HFF-Myc (cell line): ENCODE results near the gene DDX24.

Source experiments
- DNase-seq: peaks from one replicate; pipeline ENCODE4 v3.0.0-alpha.2; 2011; ENCODE audit warnings: low read depth; ENCODE audit errors: extremely low read depth
- H3K4me3 ChIP-seq: replicated peaks from 2 replicates; pipeline ENCODE4 v1.5.1; 2011; ENCODE audit warnings: low read depth, mild to moderate bottlenecking, control low read depth, low read length
- CTCF ChIP-seq: IDR thresholded peaks from 2 replicates; pipeline ENCODE4 v1.5.1; 2012; ENCODE audit warnings: mild to moderate bottlenecking, low read depth, low read length, control low read depth; ENCODE audit errors: missing control alignments

DDX24 gene

GRCh38 chr14:94042433-94043091 lies 38.4 kb downstream of the DDX24 start:
- TF ChIP-seq CTCF, result no peak
- H3K4me3 ChIP-seq, result no peak overlapping the region
- no peak for DNase-seq

DNA sequence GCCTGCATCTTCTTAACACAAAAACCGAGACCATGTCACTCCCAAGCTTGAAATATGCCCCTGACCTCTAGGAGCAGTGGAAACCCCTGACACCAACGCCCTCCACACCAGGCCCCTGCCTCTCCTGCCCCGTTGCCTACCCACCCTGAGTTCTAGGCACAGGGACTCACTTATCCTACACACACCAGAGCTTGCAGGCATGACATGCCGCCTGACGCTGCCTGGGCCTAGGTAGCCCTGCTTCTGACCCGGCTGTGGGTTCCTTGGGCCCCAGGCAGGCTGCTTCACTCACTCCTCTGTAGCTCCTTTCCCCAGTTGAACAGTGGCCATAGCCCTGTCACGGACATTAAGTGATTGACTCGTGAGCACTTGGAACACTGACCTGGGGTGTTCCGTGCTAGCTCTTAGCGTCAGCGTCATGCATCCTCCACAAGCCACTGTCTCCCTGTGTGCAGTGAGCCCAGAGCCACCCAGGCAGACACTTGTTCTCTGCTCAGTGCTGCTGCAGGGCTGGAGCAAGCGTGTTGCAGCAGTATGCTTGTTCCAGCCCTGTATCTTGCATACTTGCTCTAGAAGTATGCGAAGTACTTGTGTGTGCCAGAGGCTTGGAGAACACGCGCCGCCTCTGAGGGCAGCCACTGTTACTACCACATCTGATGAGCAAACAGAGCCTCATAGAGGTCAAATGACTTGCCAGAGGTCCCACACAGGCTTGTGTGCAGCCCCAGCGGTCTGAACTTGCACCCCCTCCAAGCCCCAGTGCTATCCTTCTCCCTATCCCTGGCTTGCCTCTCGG lies 39.3 kb downstream of the DDX24 start:
- DNase-seq, result no peak
- no peak overlapping the region for H3K4me3 ChIP-seq

GRCh38 chr14:94040796-94041195 lies 40.2 kb downstream of the DDX24 start:
- no peak for TF ChIP-seq CTCF
- no peak overlapping the region for H3K4me3 ChIP-seq
- DNase-seq, result no peak

More for the DNA sequence above, 39.3 kb downstream of the DDX24 start:
- no peak for TF ChIP-seq CTCF

DNA sequence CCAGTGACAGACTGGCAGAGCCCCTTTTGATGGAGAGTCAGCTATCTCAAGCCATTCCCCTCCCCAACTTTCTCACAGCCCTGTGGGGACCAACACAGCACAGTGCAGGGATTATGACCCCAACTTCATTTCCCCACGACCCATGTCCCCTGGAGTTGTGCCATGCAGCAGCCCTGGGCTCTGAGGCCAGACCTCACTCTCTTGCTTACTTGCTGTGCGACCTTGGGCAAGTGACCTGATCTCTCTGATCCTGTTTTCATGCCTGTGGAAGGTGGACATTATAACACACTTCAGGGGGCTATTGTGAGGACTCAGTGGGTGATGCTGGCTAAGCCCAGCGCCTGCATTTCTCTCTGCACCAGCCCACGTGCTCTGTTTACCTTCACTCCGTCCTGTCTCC lies 40.8 kb downstream of the DDX24 start:
- DNase-seq, result no peak
- TF ChIP-seq CTCF, result no peak

DNA sequence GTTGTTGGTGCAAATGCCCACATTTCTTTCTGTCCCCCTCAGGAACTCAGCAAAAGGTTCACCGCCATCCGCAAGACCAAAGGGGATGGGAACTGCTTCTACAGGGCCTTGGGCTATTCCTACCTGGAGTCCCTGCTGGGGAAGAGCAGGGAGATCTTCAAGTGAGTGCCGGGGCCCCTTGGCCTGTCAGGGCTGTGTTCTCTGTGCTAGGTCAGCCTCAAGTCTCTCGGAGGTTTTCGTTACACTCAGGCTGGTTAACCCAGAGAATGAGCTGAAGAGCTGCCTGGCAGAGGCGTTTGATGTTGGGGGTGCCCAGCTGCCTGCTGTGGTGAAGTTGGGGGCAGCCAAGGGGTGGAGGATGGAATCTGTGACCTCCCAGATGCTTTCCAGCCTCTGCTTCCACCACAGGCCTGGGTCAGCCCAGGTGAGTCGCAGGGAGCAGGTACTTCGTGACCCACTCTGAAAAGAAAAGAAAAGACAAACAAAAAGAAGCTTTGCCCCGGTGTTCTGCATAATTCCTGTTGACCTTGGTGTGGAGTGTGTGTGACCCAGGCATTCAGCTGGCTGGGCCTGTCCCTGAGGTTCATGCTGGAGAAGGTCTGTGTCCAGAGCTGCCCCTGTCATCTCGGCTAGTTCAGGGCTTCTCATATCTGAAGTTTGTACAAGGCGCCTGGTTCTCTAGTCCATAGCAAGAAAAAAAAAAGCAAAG lies 41.9 kb downstream of the DDX24 start:
- TF ChIP-seq CTCF, result no peak
- DNase-seq, result no peak
- H3K4me3 ChIP-seq, result no peak overlapping the region

More for the DNA sequence above, 40.8 kb downstream of the DDX24 start:
- no peak overlapping the region for H3K4me3 ChIP-seq

DNA sequence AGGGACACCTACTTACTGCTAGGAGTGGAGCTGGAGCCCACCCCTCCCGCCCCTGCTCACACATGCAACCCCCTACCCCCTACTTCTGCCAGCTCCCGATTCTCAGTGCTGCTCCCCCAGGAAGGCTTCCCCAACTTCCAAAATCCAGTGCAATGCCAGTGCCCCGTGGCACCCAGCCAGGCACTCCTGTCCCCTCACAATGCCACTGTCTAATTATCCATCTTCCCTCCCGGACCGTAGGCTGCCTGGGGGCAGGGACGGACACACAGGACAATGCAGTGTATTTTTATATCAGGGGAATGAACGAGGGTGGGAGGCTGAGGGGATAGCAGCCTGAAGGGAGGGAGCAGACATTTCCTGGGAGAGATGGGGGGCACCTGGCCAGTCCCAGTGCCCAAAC lies 42.5 kb downstream of the DDX24 start:
- no peak for DNase-seq
- no peak for TF ChIP-seq CTCF
- no peak overlapping the region for H3K4me3 ChIP-seq
